Mesothelial cell of epicardium (in vitro differentiated cells): ENCODE results near the gene TMEM213. TPM values are rescaled to one million over a fixed set of nuclear protein-coding genes. Genes with fewer than 3 reads are reported as not detected.
"Not testable (repeated sequence)": the region's sequence is repeated elsewhere in the genome, so short reads cannot be mapped to it uniquely, and the experiment has no call there.

Experiments
- DNase-seq, 2 experiments: peaks; one replicate each; pipeline ENCODE4 v3.0.0; 2021; ENCODE audit warnings: low spot score in 2 of 2; ENCODE audit not compliant: unreplicated experiment in 2 of 2
- H3K27ac Mint-ChIP-seq: 2 replicates; pipeline ENCODE4 v1.8.0; 2021; ENCODE audit warnings: mixed read lengths
- H3K27me3 Mint-ChIP-seq: 2 replicates; pipeline ENCODE4 v1.8.0; 2021; ENCODE audit warnings: low read depth, mixed read lengths
- H3K36me3 Mint-ChIP-seq: 2 replicates; pipeline ENCODE4 v1.8.0; 2021; ENCODE audit warnings: mixed read lengths
- H3K4me1 Mint-ChIP-seq: 2 replicates; pipeline ENCODE4 v1.8.0; 2021; ENCODE audit warnings: mixed read lengths
- H3K4me3 Mint-ChIP-seq: 2 replicates; pipeline ENCODE4 v1.8.0; 2021; ENCODE audit warnings: mild to moderate bottlenecking, moderate library complexity, mixed read lengths
- H3K9me3 Mint-ChIP-seq: 2 replicates; pipeline ENCODE4 v1.8.0; 2021; ENCODE audit warnings: mixed read lengths
- total RNA-seq: library from RNA; stranded (reverse); gene quantifications from 3 replicates; pipeline ENCODE4 v1.2.1, GENCODE V29; 2021
- TF ChIP-seq, protein P1 (sequence below): fragments of 200-600 bp; sonication (generic); IDR thresholded peaks from one replicate; pipeline ENCODE4 v1.5.0; 2021; ENCODE audit warnings: antibody characterized with exemption; ENCODE audit not compliant: unreplicated experiment

TMEM213 gene
- total RNA-seq, 1 donor from 2014 or later, result not detected

DNA sequence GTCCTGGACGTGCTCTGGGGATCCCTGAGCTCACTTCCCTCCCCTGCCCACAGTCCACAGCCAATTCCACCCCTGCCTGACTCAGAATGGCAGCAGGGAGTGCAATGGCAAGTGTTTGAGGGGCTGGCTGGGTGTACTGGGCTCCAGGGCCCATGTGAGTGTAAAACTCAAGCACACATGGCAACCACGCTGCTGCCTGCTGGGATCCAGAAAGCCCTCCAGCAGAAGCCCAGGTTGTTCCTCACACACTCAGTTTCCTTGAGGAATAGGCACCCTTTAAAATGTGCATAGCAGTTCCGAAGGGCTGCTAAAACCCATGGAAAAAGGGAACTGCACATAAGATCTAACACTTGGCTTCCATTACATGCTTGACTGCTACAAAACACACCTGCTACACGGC is 11.6 kb downstream of the TMEM213 start:
- no peaks in the 10 kb centered on the region for H3K36me3 Mint-ChIP-seq
- no peaks in the 10 kb centered on the region for H3K9me3 Mint-ChIP-seq
- no peak for DNase-seq
- TF ChIP-seq, protein P1, sequence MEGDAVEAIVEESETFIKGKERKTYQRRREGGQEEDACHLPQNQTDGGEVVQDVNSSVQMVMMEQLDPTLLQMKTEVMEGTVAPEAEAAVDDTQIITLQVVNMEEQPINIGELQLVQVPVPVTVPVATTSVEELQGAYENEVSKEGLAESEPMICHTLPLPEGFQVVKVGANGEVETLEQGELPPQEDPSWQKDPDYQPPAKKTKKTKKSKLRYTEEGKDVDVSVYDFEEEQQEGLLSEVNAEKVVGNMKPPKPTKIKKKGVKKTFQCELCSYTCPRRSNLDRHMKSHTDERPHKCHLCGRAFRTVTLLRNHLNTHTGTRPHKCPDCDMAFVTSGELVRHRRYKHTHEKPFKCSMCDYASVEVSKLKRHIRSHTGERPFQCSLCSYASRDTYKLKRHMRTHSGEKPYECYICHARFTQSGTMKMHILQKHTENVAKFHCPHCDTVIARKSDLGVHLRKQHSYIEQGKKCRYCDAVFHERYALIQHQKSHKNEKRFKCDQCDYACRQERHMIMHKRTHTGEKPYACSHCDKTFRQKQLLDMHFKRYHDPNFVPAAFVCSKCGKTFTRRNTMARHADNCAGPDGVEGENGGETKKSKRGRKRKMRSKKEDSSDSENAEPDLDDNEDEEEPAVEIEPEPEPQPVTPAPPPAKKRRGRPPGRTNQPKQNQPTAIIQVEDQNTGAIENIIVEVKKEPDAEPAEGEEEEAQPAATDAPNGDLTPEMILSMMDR, result no peak
- peaks cover 2% of the 10 kb centered on the region for H3K27me3 Mint-ChIP-seq
- H3K4me1 Mint-ChIP-seq, result no peaks in the 10 kb centered on the region
- no peak overlapping the region for H3K27ac Mint-ChIP-seq
- H3K4me3 Mint-ChIP-seq, result no peak overlapping the region

DNA sequence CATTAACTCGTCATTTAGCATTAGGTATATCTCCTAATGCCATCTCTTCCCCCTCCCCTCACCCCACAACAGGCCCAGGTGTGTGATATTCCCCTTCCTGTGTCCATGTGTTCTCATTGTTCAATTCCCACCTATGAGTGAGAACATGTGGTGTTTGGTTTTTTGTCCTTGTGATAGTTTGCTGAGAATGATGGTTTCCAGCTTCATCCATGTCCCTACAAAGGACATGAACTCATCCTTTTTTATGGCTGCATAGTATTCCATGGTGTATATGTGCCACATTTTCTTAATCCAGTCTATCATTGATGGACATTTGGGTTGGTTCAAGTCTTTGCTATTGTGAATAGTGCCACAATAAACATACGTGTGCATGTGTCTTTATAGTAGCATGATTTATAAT is 13.5 kb downstream of the TMEM213 start:
- not testable (repeated sequence) for H3K9me3 Mint-ChIP-seq, H3K27me3 Mint-ChIP-seq, H3K27ac Mint-ChIP-seq, H3K4me3 Mint-ChIP-seq, H3K4me1 Mint-ChIP-seq, DNase-seq, H3K36me3 Mint-ChIP-seq

DNA sequence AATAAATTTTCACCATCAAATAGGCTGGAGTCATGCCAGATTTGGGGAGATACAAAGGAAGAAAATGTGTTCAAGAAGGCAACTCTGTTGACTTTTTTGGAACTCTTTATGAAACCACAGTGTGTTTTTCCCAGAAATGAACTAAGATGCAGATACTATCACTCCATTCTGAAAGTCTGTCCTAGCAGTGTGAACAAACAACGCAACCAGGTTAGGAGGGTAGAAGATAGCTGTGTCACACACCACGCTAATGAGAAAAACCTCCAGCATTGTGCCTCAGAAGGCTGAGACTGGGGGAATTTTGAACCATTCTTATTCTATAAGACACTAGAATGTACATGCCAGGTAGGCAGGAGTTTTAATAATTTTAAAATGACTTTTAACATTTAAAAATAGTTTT is 16.2 kb downstream of the TMEM213 start:
- no peaks in the 10 kb centered on the region for H3K4me1 Mint-ChIP-seq
- H3K36me3 Mint-ChIP-seq, result no peaks in the 10 kb centered on the region
- H3K27ac Mint-ChIP-seq, result no peak overlapping the region
- no peaks in the 10 kb centered on the region for H3K27me3 Mint-ChIP-seq
- H3K9me3 Mint-ChIP-seq, result no peaks in the 10 kb centered on the region
- no peak for DNase-seq
- TF ChIP-seq, protein P1, result no peak
- no peak overlapping the region for H3K4me3 Mint-ChIP-seq

DNA sequence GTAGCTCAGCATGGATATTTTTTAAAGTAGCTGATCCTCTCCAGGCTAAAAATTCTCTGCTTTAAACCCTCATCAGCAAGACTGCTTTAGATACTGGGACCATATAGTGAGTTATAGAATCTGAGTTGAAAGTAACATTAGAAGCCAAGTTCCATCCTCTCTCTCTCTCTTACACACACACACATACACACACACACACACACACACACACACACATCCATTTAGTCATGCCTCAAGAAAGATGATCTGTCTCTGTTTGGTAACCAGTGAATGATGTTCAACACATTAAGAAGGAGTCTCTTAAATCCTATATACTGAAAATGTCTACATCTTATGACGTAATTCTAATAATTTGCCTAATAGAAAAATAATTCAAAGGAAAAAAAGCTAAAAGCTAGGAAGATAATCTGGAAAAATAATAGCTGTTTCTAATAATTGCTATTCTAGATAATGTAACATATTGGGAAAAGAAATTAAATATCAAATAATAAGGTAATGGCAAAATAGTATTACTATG is 17.1 kb downstream of the TMEM213 start:
- Mint-ChIP-seq H3K4me3 (no peak overlapping the region), H3K9me3 (peaks cover 5% of the 10 kb centered on the region), H3K27ac (no peak overlapping the region), H3K27me3 (no peaks in the 10 kb centered on the region), H3K4me1 (no peaks in the 10 kb centered on the region), H3K36me3 (no peaks in the 10 kb centered on the region)
- TF ChIP-seq, protein P1, result no peak
- no peak for DNase-seq

DNA sequence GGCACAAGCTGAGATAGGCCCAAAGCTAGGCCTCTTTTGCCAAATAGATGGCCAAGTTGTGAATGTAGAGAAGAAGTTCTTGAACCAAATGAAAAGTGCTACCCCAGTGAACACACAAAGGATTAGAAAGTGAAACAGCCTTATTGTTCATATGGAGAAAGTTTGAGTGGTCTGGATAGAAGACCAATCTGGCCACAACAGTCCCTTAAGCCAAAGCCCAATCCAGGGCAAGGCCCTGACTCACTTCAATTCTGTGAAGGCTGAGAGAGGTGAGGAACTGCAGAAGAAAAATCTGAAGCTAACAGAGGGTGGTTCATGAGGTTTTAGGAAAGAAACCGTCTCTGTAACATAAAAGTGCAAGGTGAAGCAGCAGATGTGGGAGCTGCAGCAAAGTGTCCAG is 18.9 kb downstream of the TMEM213 start:
- no peaks in the 10 kb centered on the region for H3K36me3 Mint-ChIP-seq
- no peaks in the 10 kb centered on the region for H3K27me3 Mint-ChIP-seq
- TF ChIP-seq, protein P1, result no peak
- no peaks in the 10 kb centered on the region for H3K4me1 Mint-ChIP-seq
- H3K4me3 Mint-ChIP-seq, result no peak overlapping the region
- no peak overlapping the region for H3K27ac Mint-ChIP-seq
- H3K9me3 Mint-ChIP-seq, result peaks cover 5% of the 10 kb centered on the region
- DNase-seq, result no peak

DNA sequence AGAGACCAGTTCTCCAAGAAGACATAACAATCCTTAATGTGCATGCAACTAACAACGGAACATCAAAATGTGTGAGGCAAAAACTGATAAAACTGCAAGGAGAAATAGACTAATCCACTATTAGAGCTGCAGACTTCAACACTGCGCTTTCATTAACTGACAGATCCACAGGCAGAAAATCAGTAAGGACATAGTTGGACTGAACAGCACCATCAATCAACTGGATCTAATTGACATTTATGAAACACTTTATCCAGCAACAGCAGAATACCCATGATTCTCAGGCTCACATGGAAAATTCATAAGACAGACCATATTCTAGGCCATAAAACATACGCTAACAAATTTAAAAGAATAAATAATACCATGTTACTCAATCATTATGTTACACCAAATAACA is 21.8 kb downstream of the TMEM213 start:
- no peaks in the 10 kb centered on the region for H3K4me1 Mint-ChIP-seq
- DNase-seq, result no peak
- H3K4me3 Mint-ChIP-seq, result no peak overlapping the region
- no peaks in the 10 kb centered on the region for H3K36me3 Mint-ChIP-seq
- TF ChIP-seq, protein P1, result no peak
- H3K27ac Mint-ChIP-seq, result no peak overlapping the region
- H3K27me3 Mint-ChIP-seq, result no peaks in the 10 kb centered on the region
- peaks cover 5% of the 10 kb centered on the region for H3K9me3 Mint-ChIP-seq
